Measurements from ENCODE around the gene ARHGEF28.

DNA sequence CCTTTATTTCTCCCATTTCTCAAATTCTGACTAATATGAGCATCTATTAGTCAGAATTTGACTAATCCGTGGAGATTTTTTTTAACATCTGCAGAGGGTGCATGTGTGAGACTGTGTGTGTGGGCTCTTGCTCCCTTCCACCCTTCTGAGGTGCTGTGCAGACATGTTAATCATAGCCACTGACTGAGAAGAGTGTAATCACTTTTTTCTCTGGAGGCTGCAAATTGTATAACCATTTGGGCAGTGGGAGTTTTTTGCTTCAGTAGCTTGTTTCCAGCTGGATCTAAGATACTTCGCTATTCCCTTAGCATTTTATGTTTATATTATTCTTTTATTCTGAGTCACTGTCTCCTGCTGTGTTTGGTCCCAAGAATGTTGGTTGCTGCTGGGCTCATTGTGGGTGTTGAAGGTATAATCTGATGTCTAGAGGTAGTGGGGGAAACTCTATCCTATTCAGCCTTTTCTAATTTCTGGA is 66.2 kb downstream of the ARHGEF28 start:
- TF ChIP-seq POLR2AphosphoS5 (IDR thresholded peaks at IDR 0.05; ENCODE audit: low read depth, low read length) = no peak
- TF ChIP-seq TAF1 (IDR thresholded peaks at IDR 0.05; ENCODE audit: borderline replicate concordance, low read depth, low read length) = no peak
- no peak for TF ChIP-seq POLR2A (IDR thresholded peaks at IDR 0.05; ENCODE audit: low read depth, low read length)
